ENCODE results near the gene EIF2D.
"Not testable (repeated sequence)": the region's sequence is repeated elsewhere in the genome, so short reads cannot be mapped to it uniquely, and the experiment has no call there.

EIF2D gene, protein sequence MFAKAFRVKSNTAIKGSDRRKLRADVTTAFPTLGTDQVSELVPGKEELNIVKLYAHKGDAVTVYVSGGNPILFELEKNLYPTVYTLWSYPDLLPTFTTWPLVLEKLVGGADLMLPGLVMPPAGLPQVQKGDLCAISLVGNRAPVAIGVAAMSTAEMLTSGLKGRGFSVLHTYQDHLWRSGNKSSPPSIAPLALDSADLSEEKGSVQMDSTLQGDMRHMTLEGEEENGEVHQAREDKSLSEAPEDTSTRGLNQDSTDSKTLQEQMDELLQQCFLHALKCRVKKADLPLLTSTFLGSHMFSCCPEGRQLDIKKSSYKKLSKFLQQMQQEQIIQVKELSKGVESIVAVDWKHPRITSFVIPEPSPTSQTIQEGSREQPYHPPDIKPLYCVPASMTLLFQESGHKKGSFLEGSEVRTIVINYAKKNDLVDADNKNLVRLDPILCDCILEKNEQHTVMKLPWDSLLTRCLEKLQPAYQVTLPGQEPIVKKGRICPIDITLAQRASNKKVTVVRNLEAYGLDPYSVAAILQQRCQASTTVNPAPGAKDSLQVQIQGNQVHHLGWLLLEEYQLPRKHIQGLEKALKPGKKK

DNA sequence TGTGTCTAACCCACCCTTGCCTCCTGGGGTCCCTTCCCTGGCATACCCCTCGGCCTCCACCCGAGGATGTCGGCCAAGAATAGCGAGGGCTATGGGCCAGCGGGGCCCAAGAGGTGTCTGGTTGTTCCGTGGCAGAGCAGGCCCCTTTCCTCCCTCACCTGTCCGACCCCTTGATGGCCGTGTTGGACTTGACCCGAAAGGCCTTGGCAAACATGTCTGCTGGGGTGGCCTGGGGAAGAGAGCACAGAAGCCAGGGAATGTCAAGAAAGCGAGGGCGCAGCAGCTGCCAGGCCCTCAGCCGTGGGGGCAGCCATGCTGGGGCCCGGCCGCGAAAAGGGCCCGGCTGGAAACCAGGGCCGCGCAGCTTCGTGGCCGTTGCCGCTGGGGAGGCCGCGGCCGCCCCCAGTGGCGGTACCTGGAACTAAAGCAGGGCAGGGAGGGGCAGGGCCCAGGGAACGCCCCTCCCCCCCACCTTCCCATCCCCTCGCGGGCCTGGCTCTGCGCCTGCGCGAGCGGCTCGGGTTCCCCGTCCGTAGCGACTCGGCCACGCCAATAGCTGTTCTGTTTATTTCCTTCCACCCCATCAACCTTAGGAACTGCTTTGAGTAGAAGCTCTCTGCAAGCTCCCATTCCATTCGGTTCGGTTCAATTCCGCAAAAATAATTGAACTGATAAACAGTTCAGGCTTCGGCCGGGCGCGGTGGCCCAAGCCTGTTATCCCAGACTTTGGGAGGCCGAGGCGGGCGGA, at the start of gene EIF2D:
Gene EIF2D, minus strand, starts transcription at position 337 of the 748 bp plus-strand sequence. Its CDS starts 123 bp downstream, at position 214.
- peak; percentile 72 for DNase-seq

DNA sequence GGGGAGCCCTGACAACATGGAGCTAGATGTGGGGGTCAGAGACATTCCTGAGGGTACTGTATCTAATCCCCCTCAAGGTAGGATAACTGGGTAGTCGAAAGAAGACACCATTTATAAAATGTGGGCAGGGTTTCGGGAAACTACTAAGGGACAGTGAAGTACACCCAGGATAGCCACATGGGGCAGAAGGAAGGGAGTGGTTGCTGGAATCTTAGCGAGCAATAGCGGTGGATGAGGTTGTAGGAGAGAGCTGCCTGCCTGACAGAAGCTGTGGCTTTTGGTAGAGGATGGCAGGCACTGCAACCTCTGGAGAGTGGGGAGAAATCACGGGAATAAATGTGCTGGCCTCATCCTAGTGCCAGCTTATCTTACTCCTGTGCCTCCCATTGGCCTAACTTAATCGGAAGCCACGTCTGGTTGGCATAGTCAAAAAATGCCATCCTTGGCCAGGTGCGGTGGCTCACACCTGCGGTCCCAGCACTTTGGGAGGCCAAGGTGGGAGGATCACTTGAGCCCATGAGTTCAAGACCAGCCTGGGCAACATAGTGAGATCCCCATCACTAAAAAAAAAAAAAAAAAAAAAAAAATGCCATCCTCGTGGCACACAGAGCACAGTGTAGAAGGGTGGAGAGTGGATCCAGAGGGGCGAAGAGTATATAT, 49.0 kb upstream of the EIF2D start:
- DNase-seq, result no peak

DNA sequence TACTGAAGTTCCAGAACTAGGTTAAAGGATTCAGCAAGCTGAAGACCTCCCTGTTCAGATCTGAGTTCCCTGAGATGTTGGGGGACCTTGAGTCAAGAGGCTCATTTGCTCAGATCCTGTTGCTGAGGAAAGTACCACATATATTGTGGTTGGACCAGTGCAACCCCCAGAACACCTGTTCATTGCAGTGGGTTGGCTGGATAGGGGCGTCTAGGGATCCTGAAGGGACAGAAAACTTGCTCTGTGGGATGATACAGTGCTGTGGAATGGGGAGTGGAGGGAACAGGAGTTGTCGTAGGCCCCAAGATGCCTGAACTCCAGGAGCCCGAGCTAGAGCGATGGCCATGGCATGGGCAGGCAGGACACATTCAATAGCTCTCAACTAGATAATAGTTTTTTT, 47.9 kb upstream of the EIF2D start:
- DNase-seq, result no peak

DNA sequence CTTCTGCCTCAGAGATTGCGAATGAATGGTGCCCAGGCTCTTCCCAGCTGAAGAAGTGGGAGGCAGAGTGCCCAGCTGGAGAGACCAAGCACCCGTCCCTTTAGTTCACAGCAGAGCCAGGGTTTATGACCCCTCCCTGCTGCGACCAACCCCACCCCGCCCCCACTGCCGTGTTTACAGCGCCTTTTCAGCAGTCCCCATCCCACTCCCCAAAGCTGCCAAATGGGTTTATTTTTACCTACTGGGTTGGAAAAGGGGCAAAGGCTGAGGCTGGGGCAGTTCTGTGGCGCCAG, 46.7 kb upstream of the EIF2D start:
- no peak for DNase-seq

DNA sequence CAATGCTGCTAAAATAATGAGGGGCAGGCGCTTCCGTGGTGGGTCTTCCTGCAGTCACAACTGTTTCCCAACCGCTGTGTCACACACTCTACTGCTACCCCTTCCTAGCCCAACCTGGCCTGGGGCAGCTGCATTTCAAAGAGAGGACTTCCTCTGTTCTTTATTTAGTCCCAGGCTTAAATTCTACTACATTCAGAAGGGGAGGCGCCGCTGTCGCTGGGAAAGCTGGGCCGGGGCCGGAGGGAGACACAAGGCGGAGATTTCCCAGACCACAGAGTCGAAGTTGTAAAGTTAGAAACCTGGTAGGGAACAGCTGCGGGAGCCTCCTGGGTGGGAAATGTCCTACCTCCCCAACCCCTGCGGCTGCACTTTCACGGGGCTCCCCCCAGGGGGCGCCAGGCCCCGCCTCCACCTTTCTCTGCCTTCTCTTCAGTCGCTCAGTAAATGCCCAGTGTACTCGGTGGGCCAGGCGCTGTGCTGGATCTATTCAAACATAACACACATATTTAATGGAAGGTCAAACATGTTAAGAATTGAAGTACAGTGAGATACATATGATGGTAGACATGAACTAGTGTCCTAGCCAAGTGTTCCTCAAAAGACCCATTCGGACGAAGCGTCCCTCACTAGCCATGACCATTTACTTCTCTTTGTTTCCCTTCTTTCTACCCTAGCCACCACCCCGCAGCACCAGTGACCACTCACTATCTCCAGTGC, 46.2 kb upstream of the EIF2D start:
- no peak for DNase-seq

DNA sequence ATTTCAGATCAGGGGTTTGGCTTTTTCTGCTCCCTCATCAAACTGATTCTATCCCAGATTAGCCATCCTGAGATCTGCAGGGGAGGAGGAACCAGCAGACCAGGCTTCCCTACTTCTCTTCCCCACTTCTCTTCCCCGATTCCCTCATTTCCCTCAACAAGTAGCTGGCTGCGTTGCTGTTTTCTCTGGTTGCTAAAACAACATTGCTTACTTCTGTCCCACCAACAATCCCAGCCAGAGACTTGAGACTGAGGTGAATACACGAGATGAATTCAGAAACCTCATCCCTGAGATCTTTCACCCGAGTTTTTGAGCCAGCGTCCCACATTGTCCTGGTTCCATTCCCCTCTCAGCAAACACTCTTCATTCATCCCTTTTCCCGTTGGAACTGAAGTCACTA, 45.5 kb upstream of the EIF2D start:
- DNase-seq, result no peak

DNA sequence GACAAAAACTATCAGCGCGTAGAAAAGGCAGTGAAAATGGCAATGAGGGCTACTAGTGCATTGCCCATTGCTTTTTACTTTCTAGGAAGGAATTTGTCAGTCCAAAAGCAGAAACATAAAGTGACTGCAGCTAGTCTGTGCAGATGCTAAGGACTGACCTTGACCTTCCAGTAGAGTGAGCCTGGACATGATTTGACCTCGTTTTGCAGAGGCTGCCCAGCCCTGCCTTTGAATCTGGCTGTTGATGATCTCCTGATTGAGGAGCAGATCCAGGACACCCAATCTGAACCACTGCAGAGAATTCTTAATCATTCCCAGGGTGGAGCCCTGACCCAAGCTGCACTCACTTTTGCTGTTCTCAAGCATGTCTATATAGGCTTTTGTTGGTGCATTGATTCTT, 44.7 kb upstream of the EIF2D start:
- DNase-seq, result no peak

DNA sequence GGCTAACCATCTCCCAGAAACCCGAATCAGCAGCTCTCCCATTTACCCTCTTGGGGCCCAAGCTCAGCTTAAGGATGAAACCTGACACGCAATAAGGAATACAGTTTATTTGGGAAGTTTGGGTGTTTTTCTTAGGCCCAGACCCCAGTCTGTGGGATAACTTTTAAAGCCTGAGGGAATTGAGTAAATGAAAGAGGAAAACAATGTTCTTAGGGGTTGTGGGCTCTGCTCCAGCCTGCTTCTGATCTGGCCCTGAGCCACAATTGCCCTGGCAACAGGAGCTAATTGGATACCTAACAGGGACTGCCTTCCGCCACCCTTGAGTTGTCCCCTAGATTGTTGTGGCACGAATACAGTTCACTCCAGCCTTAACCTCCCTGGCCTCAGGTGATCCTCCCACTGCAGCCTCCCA, 43.2 kb upstream of the EIF2D start:
- no peak for DNase-seq

DNA sequence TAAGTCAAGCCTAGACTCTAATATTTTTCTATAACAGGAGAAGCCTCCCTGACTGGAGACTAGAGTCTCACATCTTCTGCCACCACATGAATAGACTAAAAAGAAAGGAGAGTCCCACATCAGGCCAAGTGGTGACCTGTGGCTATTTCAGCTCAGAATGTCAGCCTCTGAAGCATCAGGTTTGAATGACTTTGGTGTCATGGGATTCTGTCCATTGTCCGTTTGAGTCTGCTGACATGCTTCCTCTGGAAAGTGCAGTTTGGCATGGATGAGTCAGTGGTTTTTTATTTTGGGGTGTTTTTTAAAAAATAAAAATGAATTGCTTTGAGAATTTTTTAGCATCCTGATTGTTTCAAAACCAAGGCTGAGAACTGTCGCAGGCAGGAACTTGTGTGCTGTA, 42.6 kb upstream of the EIF2D start:
- no peak for DNase-seq

DNA sequence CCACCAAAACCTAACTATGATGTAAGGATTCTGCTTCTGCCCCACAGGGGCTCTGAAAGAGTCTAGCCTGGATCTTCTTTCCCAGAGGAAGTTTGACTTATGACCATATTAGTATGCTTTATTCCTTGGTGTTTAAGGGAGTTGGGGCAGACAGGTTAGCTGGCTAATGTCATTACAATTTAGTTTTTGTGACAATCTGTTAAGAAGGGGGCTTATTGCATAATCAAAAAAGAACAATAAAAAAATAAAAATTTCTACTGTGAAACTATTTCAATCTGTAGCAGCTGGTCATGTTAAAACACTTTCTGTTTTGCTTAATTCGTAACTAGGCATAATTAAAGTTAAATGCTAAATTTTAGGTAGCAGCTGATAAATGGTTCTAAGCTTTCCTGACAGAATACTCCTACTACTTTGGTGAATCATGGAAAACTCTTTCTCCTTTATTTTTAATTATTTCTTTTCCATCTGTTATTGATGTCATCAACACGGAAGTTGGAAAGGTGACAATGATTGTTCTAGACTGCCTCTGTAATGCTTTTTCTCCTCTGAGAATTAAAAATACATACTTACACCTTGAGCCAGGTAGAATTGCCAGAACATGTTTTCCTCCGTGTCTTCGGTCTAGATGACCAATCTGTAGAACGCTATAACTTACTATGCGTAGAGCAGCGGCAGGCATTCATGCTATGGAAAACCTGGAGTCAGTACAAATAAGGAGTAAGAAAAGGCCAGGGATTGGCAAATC, 41.6 kb upstream of the EIF2D start:
- no peak for DNase-seq

DNA sequence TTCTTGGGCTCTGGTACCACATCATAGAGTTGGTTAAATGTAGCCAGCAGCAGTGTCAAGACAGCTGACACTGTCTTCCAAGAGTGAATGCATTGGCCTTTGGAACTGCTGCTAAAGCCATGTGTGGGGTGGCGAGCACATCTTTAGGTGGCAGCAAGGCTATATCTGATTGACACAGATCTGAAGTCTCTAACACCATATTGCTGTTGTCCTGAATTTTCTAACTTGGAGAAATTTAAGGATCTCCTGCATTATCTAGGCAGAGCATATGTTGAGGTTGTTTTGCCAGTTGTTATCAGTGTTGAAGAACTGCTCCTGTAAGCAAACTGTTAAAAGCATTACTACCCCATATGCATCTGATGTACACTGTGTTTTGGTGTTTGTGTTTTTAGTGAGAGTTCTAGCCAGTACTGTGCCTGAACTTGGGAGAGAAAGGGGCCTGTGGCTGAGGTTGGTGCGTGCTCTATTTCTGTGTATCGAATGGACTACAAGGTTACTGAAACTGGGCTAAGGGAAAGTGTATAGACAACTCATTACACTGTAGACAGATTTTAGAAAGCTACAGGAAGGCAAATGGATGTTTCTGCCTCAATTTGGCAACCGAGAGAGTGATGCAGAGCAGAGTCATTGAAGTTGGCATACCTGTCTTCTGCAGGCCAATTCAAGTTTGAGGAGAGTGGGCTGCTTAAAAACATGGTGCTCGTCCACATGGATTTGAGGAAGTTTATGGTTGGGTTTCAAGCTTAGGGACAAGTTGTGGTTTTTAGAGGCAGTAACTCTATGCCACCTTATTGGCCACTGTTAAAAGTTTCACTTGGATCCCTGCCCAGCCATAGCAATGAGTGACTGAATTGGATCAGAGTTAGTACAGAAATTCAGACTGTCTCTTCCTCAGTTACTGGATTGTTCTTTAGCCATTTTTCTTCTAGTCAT, 40.0 kb upstream of the EIF2D start:
- DNase-seq, result no peak

DNA sequence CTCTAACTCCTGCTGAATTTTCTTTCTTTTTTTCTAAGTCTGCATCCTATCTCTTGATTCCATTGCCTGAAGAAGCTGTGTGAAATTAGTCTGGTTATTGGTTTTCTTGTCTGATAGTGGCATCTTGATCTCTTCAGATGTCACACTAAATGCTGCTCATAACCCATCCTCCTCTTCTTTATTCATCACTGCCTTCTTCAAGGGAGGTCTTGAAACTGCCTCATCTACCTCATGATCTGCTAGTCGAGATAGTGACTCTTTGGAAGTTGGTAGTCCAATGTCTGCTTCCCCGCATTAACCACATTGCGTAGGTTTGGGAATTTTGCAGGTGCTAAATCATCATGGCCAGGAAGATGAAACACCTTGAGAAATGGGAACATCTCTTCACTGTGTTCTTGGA, 38.7 kb upstream of the EIF2D start:
- no peak for DNase-seq

DNA sequence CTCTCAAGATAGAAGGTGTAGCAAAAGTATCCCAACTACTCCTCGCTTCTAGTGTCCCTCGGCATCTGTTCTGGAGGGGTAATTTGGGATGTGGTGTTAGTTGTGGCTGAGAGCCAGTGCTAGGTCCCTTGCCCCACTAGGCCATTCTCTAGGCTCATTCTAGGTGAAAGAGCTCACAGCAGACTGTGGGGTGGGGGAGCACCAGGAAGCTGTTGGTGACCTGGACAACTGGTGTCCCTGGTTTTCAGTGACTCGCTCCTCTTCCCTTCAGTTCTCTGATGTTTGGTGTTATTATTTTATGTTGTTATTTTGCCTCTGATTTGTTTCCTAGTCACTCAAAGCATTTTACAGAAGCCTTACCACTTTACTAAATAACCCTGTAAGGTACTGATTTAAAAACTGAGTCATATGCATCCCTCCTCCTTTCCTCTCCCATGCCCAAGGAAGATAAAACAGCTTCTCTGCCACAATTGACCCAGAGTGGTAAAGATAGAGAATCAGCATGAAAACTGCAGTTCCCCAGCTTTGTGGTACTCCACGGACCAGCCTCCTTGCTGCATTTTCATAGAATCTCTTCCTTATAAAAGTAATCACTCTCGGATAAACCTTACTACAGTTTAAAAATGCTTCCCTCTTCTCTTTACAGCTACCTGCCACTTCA, 37.1 kb upstream of the EIF2D start:
- no peak for DNase-seq

DNA sequence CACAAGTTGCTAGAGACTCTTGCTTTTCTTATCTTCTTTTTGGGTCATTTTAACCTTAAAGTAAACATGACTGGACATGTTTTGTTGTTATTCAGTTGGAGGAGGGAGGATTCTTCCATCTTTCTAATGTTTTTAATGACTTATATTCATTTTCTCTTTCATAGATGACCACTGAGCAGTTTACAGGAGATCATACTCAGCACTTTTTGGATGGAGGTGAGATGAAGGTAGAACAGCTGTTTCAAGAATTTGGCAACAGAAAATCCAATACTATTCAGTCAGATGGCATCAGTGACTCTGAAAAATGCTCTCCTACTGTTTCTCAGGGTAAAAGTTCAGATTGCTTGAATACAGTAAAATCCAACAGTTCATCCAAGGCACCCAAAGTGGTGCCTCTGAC, 35.0 kb upstream of the EIF2D start:
- no peak for DNase-seq

DNA sequence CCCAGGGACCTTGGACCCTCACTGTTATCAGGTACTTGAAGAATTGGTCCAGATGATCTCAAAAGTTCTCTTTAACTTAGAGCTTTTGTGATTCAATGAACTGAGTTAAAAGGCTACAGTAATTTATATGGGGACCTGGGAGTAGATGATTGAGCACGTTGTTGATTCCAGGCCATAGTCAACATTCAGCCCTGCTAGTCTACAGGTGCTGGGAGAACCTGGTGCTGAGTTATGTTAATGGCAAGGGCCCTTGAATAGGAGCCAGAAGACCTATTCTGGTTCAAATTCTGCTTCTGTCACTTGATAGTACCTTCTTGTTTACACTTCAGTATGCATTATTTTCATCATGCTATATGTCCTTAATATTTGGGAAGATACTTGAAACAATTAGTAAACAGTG, 34.2 kb upstream of the EIF2D start:
- DNase-seq, result no peak

DNA sequence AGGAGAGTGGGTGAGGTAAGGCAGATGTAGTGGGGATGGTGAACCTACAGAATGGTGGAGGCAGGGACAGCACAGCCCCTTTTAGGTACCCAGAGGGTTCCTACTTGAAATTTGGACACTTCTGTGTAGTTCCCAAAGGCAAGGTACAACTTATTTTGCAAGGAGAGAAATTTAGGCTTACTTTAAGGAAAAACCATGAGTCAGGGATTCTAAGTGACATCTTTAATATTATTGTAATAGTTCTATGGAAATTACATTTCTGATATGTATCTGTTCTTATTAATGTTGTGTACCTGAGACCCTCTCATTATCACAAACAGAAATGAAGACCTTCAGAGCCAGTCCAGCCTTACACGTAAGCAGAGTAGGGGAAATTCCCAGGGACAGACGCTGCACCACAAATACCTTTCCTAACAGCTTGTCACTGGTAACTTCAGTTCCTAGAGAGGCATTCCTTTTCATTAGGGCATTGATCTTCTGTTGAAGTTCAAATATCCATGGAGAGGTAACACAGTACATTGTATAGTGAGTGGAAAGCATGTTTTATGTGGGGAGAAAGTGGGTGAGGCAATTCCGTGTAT, 30.9 kb upstream of the EIF2D start:
- no peak for DNase-seq

DNA sequence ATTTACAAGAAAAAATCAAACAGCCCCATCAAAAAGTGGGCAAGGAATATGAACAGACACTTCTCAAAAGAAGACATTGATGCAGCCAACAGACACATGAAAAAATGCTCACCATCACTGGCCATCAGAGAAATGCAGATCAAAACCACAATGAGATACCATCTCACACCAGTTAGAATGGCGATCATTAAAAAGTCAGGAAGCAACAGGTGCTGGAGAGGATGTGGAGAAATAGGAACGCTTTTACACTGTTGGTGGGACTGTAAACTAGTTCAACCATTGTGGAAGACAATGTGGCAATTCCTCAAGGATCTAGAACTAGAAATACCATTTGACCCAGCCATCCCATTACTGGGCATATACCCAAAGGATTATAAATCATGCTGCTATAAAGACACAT, 29.8 kb upstream of the EIF2D start:
- not testable (repeated sequence) for DNase-seq

DNA sequence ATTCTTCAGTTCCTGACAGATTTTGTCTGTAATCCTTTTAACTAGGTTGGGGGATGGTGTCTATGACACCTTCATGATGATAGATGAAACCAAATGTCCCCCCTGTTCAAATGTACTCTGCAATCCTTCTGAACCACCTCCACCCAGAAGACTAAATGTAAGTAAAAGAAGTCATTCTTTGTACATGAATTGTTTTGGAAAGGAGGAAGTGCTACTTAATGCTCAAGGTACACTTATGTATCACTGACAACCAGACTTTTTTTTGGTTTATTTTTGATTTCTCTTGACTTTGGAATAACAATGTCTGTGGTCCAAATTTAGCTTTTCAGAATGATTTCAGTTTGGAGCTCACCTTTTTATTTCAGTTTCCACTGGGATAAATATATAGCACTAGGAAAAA, 25.3 kb upstream of the EIF2D start:
- DNase-seq, result no peak

DNA sequence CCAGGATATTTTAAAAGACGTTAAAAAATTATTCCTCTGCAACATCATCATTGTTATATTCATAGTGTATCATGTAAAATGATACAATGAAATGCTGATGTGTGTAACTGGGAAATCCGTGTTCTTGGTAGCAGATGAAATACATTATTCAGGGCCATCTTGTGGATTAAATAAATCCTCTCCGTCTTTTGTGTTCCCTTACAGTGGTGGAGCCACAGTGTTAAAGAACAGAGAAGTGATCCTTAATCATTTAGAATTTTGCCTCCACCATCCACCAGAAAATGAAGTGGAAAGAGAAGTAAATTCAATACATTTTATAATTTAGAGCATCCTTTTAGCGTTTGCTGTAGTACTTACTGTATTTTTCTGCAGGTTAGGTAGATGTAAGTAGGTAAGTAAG, 24.4 kb upstream of the EIF2D start:
- no peak for DNase-seq

DNA sequence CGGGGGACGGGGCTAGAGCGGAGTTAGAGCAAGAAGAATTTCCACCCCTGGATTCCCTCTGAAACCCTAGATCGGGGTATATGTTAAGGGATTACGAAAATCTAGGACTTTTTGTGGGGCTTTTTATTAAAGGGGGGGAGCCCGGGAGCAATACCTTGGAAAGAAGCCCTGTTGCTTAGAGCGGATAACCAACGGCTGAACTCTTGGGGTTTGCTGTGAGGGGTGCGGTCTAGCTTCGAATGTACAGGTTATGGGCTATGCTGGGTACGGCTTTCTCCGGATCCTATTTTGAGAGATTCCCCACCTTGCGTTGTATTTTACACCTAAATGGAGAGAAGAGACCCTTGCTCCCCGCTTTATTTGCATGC, 23.7 kb upstream of the EIF2D start:
- DNase-seq, result no peak

All from amniotic stem cell (primary cell).